DMS114 treated with DMSO at 0.1 percent for 48 hours (cell line): ENCODE results near the gene NR5A2.

Experiments
- DNase-seq: peaks from one replicate; lab custom pipeline; 2025; ENCODE audit not compliant: unreplicated experiment; lab: John Stamatoyannopoulos, UW

Gene NR5A2

GRCh38 chr1:200194477-200194876, 167.0 kb downstream of the NR5A2 start:
- DNase-seq = no peak

- DNase-seq = no peak
Measured at GRCh38 chr1:200198236-200198635, 170.7 kb downstream of the NR5A2 start.

GRCh38 chr1:200205216-200205995, 177.9 kb downstream of the NR5A2 start:
- DNase-seq = no peak

GRCh38 chr1:200206340-200206739, 178.8 kb downstream of the NR5A2 start:
- DNase-seq = no peak

- DNase-seq = no peak
Measured at GRCh38 chr1:200206761-200207160, 179.3 kb downstream of the NR5A2 start.

GRCh38 chr1:200207711-200208126, 180.2 kb downstream of the NR5A2 start:
- DNase-seq = no peak

GRCh38 chr1:200211157-200211556, 183.6 kb downstream of the NR5A2 start:
- no peak for DNase-seq

GRCh38 chr1:200213392-200213791, 185.9 kb downstream of the NR5A2 start:
- no peak for DNase-seq

GRCh38 chr1:200213921-200214320, 186.4 kb downstream of the NR5A2 start:
- no peak for DNase-seq

- DNase-seq = no peak
Measured at GRCh38 chr1:200215350-200215749, 187.8 kb downstream of the NR5A2 start.

- DNase-seq = no peak
Measured at GRCh38 chr1:200217703-200218102, 190.2 kb downstream of the NR5A2 start.

GRCh38 chr1:200221614-200222282, 194.2 kb downstream of the NR5A2 start:
- no peak for DNase-seq

- DNase-seq = no peak
Measured at GRCh38 chr1:200223207-200223606, 195.7 kb downstream of the NR5A2 start.

GRCh38 chr1:200223613-200224012, 196.1 kb downstream of the NR5A2 start:
- DNase-seq = no peak

- no peak for DNase-seq
Measured at GRCh38 chr1:200224315-200224714, 196.8 kb downstream of the NR5A2 start.

GRCh38 chr1:200226268-200226968, 198.9 kb downstream of the NR5A2 start:
- DNase-seq = no peak

- no peak for DNase-seq
Measured at GRCh38 chr1:200226969-200227303, 199.4 kb downstream of the NR5A2 start.
